Lung (tissue), 12 donors: Measurements from ENCODE around the gene BIRC5. TPM values are rescaled to one million over a fixed set of nuclear protein-coding genes. Genes with fewer than 3 reads are reported as not detected.

Source experiments
- ATAC-seq: fragments of 200-7000 bp; cut with Tn5 transposase; one replicate; pipeline ENCODE4 v1.9.1; 2020; ENCODE audit warnings: moderate number of reproducible peaks; ENCODE audit not compliant: insufficient read depth, low FRiP score
- DNase-seq, 3 donors: peaks; one replicate each; pipeline ENCODE4 v3.0.0-alpha.2; 2013 to 2017
- H3K27ac ChIP-seq, 2 donors: one replicate each; pipeline ENCODE4 v1.5.1; 2013; ENCODE audit warnings: mild to moderate bottlenecking in 2 of 2, moderate library complexity in 2 of 2, control low read depth in 1 of 2, inconsistent platforms in 1 of 2, low read depth in 1 of 2, low read length in 1 of 2
- H3K27me3 ChIP-seq, 3 donors: one replicate each; pipeline ENCODE4 v1.5.1; 2013; ENCODE audit warnings: low read length in 2 of 3; ENCODE audit not compliant: control insufficient read depth in 3 of 3, insufficient read depth in 3 of 3
- H3K36me3 ChIP-seq, 4 donors: one replicate each; pipeline ENCODE4 v1.5.1; 2013; ENCODE audit warnings: low read length in 4 of 4, mild to moderate bottlenecking in 1 of 4, moderate library complexity in 1 of 4; ENCODE audit not compliant: control insufficient read depth in 4 of 4, insufficient read depth in 4 of 4
- H3K4me1 ChIP-seq, 5 donors: one replicate each; pipeline ENCODE4 v1.5.1; 2013; ENCODE audit warnings: low read length in 5 of 5, mild to moderate bottlenecking in 2 of 5, moderate library complexity in 1 of 5; ENCODE audit not compliant: control insufficient read depth in 5 of 5, insufficient read depth in 5 of 5
- H3K4me3 ChIP-seq: one replicate; pipeline ENCODE4 v1.5.1; 2013; ENCODE audit warnings: mild to moderate bottlenecking, control low read depth, moderate library complexity
- H3K9ac ChIP-seq, 2 donors: one replicate each; pipeline ENCODE4 v1.5.1; 2013; ENCODE audit warnings: low read length in 2 of 2, control low read depth in 1 of 2; ENCODE audit not compliant: insufficient read depth in 1 of 2
- H3K9me3 ChIP-seq, 4 donors: one replicate each; pipeline ENCODE4 v1.5.1; 2013; ENCODE audit warnings: low read length in 3 of 4, mild to moderate bottlenecking in 1 of 4, moderate library complexity in 1 of 4; ENCODE audit not compliant: control insufficient read depth in 4 of 4, insufficient read depth in 3 of 4
- WGBS, 2 donors: extraction: QIAGEN DNeasy Blood & Tissue Kit; methylation state at CpG; one replicate each; pipeline ENCODE4 v1.1.7; 2013; 5-methylcytosine and 5-hydroxymethylcytosine counted together
- polyA plus RNA-seq, 2 donors: library from polyadenylated mRNA; stranded (reverse); fragments of 200-250 nt; gene quantifications; one replicate each; pipeline ENCODE4 v1.2.1, GENCODE V29; 2013
- total RNA-seq, 2 donors: library from RNA; depleted of rRNA in 1 of 2; stranded (reverse); fragments of >200 nt in 1 of 2; gene quantifications; one replicate each; pipeline ENCODE4 v1.2.1, GENCODE V29; 2014 to 2021
- TF ChIP-seq, protein P1 (sequence below): IDR thresholded peaks from 2 replicates; pipeline ENCODE4 v1.5.1; 2012; ENCODE audit warnings: mild to moderate bottlenecking; ENCODE audit errors: control extremely low read depth, extremely low read depth
- donor health status: control.
- donor health status: control.
- donor health status: Bipolar disorder and iron deficiency.
- donor health status: healthy.
- donor health status: DM: yes; HTN: yes; CAD: no.

Gene BIRC5
- total and polyA plus RNA-seq, 4 donors, result 1.1 to 11.2 (median 2.4) TPM

DNA sequence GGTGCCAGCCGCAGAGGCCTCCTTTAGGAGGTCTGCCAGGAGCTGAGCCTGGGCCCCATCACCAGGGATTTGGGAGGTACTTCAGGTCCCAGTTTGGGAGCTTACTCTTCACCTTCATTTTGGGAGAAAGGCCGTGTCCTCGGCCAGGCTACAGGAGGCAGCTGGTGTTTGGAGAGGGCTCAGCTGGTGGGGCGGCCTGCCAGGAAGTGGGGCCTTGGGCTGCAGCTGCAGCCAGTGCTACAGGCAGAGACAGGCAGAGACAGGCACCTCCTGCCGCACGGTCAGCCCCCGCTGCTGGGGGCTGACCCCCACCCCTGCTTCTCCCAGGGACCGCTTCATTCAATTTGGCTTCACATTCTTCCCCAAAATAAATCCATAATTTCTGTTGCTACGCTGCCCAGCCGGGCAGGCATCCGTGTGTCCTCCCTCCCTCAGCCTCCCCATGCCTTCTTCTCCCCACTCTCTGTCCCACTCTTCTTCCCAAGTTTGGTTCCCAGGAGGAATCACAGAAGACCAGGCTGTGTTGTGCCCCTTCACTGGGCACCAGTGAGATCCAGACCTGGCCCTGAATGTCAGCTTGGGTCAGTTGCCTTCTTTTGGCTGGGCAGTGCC, 23.5 kb downstream of the BIRC5 start:
- ATAC-seq (no peak), DNase-seq (peak; percentile 63 to 80 (median 73))
- TF ChIP-seq, protein P1, sequence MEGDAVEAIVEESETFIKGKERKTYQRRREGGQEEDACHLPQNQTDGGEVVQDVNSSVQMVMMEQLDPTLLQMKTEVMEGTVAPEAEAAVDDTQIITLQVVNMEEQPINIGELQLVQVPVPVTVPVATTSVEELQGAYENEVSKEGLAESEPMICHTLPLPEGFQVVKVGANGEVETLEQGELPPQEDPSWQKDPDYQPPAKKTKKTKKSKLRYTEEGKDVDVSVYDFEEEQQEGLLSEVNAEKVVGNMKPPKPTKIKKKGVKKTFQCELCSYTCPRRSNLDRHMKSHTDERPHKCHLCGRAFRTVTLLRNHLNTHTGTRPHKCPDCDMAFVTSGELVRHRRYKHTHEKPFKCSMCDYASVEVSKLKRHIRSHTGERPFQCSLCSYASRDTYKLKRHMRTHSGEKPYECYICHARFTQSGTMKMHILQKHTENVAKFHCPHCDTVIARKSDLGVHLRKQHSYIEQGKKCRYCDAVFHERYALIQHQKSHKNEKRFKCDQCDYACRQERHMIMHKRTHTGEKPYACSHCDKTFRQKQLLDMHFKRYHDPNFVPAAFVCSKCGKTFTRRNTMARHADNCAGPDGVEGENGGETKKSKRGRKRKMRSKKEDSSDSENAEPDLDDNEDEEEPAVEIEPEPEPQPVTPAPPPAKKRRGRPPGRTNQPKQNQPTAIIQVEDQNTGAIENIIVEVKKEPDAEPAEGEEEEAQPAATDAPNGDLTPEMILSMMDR, result no peak
- Histone ChIP-seq H3K4me3 (no peak overlapping the region), H3K4me1 (peaks cover 0 to 16% (median 0%) of the 10 kb centered on the region in 5 donors), H3K9ac (no peak overlapping the region), H3K27me3 (peaks cover 0 to 7% (median 6%) of the 10 kb centered on the region in 3 donors), H3K36me3 (no peaks in the 10 kb centered on the region), H3K9me3 (no peaks in the 10 kb centered on the region), H3K27ac (no peak overlapping the region)
- WGBS, 2 donors, result 68 to 78% methylated on average over 11 of the region's 11 CpGs

DNA sequence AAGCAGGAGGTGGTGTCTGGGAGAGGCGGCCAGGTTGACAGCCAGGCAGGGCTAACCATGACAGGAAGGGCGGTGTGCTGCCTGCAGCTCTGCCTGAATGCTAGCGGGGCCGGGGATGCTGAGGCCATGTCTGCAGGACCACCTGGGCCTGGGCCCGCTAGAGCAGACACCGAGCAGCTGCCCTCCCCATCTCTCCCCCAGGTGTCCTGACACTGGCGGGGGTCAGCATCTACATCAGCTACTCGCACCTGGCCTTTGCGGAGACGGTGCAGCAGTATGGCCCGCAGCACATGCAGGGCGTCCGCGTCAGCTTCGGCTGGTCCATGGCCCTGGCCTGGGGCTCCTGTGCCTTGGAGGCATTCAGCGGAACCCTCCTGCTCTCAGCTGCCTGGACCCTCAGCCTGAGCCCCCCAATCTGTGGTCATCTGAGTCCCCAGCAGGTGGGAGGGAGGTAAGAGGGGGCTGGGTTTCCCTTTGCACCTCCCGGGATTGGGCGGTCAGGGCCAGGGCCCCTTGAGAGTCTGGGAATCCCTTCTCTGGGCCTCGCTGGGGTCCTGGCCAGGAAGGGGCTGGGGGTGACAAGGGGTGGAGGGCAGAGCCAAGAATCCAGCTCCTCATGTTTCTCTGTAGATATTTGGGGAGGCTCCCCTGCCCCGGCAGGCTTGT, 24.9 kb downstream of the BIRC5 start:
- WGBS, 2 donors, result 86 to 90% methylated on average over 20 of the region's 20 CpGs
- no peaks in the 10 kb centered on the region for H3K27me3 ChIP-seq
- no peak overlapping the region for H3K4me3 ChIP-seq
- peak in 1 of 3 donors; percentile 8 for DNase-seq
- H3K27ac ChIP-seq, result no peak overlapping the region
- no peak overlapping the region for H3K9ac ChIP-seq
- H3K36me3 ChIP-seq, result no peaks in the 10 kb centered on the region
- H3K9me3 ChIP-seq, result no peaks in the 10 kb centered on the region
- peaks cover 0 to 16% (median 0%) of the 10 kb centered on the region in 5 donors for H3K4me1 ChIP-seq
- TF ChIP-seq, protein P1, result no peak
- no peak for ATAC-seq

DNA sequence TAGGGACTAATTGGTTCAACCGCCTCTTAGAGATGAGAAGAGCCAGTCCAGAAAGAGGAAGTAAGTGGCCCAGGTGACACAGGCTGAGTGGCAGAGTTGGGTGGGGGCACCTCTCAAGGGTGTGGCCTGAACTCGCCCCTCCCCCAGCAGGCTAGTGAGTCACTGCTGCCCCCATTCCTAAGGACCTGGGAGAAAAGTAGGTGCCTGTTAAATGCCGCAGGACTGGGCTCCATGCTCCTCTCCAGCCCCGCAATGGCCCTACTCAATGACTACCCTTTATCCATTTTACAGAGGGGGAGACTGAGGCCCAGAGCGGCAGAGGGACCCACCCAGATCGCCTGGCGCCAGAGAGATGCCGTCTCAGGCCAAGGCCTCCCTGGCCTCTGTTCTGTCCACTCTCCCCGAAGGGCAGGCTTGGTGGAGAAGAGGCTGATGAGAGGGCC, 25.5 kb downstream of the BIRC5 start:
- TF ChIP-seq, protein P1, result no peak
- Histone ChIP-seq H3K4me1 (peaks cover 0 to 14% (median 0%) of the 10 kb centered on the region in 5 donors), H3K36me3 (no peaks in the 10 kb centered on the region), H3K4me3 (no peak overlapping the region), H3K9me3 (no peaks in the 10 kb centered on the region), H3K27me3 (no peaks in the 10 kb centered on the region), H3K27ac (no peak overlapping the region), H3K9ac (no peak overlapping the region)
- peak in 1 of 3 donors; percentile 10 for DNase-seq
- ATAC-seq, result no peak
- WGBS, 2 donors, result 91 to 94% methylated on average over 9 of the region's 9 CpGs
